CD4-positive, alpha-beta T cell treated with Interleukin-6 at 100 ng/mL for 8 hours (primary cell): ENCODE data around the gene RGS7.
"Not testable (repeated sequence)": the region's sequence is repeated elsewhere in the genome, so short reads cannot be mapped to it uniquely, and the experiment has no call there.

Source experiments
- DNase-seq: peaks from one replicate; pipeline ENCODE4 v3.0.0-alpha.2; 2020; ENCODE audit warnings: mixed read lengths, low spot score

The RGS7 gene

DNA sequence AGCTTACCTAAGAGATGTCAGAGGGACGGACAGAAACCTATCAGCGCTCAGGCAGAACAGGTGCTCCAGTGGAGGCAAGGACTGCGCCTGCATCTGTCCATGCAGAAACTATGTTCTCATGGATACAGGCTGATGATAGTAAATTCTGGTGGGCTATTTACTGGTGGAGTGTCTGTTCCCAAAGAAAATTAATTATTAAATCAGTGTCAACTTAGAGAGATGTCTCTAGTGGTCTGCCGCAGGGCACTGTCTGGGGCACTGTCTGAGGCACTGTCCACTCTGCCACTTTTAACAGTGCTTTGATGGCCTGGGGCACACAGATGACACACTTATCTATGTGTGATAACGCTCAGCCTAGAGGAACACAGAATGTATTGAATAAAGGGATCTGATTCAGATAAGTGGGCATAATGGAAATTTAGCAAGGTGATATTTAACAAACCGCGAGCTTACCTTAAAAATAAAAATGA, 148.1 kb downstream of the RGS7 start:
- no peak for DNase-seq

DNA sequence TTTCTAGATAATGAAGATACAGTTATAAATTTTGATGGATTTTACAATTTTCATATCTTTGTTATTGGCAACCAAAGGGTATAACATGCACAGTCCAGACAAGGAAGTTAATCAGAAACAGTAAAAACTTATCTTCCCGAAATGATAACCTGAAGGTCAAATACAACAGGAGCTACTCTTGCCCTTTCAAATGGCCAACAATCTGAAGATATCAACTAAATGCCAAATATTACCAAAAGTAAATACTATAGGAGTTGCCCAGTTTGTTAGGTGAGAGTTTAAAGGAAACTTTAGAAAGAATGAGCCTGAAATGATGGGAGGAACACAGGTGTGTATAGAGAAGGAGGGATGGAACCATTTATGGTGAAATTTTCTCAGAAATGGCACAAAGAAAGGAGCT, 153.2 kb downstream of the RGS7 start:
- no peak for DNase-seq

DNA sequence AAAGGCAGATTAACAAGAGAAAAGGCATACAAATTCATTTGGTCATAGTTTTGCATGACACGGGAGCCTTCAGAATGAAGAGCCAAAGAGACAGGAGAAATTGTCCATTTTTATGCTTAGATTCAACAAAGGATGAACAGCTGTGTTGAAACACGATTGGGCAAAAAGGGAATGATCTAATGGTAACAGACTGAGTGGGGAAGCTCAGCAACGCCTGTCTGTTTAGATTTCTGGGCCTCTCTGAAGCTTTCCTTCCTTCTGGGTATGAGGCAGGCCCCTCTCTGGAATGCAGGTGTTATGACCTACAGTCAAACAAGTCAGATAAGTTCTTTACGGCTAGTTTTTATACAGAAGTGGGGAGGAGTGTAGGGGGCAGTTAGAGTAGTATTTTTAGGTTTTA, 154.6 kb downstream of the RGS7 start:
- DNase-seq, result no peak

DNA sequence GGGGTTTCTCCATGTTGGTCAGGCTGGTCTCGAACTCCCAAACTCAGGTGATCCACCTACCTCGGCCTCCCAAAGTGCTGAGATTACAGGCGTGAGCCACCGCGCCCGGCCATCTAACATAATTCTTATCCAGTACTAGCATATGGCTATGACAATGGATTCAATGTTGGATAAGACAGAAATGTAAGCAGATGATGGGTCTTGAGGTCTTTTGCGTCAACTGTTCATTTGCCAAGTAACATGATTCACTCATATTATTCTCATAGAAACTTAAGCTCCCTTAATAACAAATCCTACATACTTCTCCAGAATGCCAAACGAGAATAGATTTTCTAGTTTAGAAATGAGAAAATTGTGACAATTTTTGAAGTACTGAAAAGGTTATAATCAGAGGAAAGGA, 170.3 kb downstream of the RGS7 start:
- no peak for DNase-seq

DNA sequence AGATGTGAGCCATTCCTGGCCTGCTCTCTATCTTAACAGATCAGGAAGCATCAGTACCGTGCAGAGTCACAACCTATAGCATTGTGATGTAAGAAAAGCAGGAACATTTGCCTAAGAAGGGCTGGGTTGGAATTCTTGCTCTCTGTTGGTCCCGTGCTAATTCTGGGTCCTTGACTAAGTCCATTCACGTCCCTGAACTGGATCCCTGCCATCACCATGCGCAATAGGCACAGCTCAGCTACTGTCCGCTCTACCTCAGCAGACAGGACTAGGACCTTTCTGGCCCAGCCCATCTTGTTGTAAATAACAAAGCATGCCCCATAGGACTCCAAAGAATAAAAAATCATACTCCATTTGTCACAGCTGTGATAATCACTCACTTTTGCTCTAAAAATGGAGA, 175.0 kb downstream of the RGS7 start:
- DNase-seq, result no peak

DNA sequence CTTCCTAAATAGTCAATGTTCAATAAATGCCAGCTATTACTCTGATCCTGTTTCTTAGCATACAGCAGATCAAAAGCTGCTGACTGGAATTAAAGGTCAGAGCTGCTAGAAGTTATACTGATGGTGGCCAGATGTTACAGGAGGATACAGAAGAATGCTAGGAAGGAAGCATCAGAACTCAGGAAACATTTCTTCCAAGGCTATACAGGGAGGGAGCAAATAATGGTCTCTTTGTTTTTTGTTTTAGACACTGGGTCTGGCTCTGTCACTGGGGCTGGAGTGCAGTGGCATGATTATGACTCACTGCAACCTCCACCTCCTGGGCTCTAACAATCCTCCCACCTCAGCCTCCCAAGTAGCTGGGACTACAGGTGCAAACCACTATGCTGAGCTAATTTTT, 175.5 kb downstream of the RGS7 start:
- DNase-seq, result no peak

DNA sequence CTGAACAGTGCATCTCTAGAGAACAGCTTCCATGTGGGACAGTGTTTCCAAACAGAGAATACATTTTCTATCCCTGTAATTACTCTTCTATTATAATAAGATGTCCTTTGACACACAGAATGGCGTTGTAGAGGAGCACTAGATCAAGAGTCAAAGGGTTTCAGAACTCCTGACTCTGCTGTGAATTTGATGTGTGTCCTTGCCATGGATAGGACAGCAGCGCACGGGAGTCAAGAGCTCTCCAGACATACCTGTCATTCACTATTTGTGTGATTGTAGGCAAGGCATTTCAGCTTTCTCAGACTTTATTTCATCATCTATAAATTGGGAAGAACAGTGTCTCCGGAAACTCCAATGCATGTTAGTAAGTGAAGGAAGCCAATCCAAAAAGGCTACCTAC, 176.4 kb downstream of the RGS7 start:
- DNase-seq, result no peak

DNA sequence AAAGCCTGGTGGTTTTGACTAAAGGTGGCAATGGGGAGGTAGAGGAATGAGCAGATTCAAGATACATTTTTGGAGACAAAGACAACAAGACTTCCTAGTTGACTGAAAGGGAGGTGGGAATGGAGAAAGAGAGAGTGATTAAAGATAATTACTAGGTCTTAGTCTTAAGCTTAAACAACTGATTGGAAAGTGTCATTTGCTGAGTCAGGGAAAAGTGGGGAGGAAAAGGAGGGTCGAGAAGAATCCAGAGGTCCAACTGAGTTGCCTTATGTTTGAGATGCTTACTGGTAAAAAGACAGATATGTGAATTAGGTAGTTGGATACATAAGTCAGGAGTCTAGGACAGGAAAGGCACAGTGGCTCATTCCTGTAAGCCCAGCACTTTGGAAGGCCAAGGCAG, 179.3 kb downstream of the RGS7 start:
- DNase-seq, result no peak

DNA sequence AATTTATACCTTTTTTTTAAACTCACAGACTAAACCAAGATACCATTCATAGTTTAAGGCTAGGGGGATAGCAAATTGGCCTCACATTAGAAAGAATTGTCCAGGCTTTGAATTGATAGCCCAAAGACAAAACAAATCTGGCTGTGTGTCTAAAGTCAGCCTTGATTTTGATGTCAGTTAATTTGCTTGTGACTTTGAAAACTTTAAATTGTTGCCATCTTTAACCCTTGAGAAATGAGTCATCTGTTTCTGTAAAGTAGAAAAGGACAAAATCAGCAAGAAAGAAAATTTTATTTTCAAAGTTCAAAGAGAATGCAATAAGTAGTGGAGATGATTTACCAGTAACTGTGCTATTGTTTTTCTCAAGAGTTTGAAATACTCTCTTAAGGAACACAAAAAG, 184.5 kb downstream of the RGS7 start:
- no peak for DNase-seq

DNA sequence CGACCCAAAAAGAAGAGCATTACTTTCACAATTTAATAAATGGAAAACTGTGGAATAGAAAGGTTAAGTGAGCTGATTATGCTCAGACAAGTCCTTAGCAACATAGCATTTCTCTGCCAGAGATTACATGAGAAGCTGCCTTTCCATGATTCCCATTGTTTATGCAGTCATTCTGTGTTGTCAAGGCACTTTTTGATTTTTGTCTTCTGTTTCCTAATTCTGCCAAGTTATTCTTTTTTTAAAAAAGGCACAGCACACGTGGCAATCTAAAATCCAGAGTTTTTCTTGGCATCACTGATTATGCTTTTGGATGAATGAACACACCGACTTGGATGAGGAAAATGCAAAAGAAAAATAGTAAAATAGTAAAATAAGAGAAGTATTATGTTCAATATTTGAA, 185.0 kb downstream of the RGS7 start:
- no peak for DNase-seq

DNA sequence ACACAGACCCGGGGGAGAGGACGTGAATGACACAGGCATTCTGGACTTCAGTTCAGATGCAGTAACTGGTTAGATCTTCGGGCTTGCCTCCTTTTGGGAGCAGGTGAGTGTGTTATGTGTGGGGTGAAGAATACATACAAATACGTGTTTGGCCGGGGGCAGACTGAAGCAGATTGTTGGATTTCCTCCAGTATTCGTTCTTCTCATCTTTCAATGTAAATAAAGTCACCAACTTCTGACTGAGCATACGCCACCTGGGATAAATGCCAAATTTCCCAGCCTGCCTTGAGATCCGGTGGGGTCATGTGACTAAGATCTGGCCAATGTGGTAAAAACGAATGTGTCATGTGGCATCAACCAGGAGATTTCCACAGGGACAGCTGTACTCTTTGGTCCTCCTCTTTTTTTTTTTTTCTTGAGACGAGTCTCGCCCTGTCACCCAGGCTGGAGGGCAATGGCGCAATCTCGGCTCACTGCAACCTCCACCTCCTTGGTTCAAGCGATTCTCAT, 189.8 kb downstream of the RGS7 start:
- no peak for DNase-seq

DNA sequence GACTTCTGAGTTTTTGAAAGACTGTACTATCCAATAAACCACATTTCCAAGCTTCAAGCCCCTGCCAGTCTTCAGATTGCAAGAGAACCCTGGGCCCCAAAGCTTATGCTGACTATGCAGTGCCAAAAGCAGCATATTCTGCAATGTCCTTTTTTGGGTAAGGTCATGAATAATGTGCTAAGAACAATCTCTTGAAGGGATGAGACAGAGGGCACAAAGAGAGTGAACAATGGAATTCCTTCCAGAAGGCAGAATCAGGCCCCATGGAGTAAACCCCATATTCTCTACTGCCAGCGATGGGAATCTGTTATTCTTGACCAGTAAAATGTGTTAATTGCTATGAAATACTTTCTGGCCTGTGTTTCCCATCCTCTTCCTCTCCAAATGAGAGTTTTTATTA, 190.4 kb downstream of the RGS7 start:
- DNase-seq, result no peak

DNA sequence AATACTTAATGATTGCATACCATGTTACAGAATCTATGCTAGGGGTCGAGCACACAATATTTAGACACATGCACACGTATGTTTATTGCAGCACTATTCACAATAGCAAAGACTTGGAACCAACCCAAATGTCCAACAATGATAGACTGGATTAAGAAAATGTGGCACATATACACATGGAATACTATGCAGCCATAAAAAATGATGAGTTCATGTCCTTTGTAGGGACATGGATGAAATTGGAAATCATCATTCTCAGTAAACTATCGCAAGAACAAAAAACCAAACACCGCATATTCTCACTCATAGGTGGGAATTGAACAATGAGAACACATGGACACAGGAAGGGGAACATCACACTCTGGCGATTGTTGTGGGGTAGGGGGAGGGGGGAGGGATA, 191.7 kb downstream of the RGS7 start:
- DNase-seq, result not testable (repeated sequence)

DNA sequence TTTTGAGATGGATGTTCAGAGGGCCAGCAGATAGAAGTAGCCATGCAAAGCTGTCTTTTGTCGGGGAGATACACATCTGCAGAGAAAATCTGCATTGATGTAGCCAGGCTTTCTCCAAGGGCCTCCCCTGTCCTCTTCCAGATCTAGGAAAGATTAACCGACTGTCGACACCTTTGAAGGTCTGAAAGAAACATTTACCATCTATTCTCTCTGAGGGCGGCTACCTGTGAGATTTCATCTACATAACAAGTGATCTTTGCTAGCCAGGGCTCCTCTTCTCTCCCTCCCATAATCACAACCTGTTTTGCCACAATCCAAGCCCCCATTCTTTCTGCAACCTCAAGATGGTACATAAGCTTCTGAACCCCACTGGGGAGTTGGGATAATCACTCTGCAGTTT, 193.6 kb downstream of the RGS7 start:
- no peak for DNase-seq

DNA sequence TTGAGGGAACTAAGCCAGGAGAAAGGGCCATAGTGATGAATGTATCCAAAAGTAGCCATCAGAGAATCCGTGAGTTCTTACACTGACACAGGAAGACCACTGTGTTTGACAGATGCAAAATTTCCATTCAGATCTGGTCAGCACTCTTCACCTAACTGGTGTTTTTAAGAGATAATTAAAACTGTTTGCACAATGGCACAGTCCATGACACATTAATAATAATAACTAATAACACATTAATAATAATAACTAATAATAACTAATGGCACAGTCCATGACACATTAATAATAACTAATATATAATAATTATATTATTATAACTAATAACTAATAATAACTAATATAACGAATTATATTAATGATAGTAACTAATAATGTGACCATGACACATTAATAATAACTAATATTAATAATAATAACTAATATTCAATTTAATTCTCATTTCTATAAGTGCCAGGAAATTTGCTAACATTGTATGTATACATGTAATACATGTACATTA, 195.8 kb downstream of the RGS7 start:
- DNase-seq, result no peak

DNA sequence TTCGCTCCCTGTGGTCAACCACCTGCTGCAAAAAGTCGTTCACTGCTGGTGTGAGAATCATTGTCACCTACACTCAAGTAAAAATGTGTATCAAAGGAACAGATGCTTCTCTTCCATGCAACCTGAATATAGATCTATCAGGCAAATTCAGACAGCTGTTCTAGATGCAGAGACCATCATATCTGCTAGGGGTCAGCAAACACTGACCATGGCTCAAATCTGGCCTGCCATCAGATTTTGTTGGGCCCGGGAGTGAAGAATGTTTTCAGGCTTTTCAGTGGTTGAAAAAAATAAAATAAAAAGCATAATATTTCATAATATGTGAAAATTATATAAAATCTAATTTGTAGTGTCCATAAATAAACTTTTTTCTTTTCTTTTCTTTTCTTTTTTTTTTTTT, 199.6 kb downstream of the RGS7 start:
- no peak for DNase-seq

DNA sequence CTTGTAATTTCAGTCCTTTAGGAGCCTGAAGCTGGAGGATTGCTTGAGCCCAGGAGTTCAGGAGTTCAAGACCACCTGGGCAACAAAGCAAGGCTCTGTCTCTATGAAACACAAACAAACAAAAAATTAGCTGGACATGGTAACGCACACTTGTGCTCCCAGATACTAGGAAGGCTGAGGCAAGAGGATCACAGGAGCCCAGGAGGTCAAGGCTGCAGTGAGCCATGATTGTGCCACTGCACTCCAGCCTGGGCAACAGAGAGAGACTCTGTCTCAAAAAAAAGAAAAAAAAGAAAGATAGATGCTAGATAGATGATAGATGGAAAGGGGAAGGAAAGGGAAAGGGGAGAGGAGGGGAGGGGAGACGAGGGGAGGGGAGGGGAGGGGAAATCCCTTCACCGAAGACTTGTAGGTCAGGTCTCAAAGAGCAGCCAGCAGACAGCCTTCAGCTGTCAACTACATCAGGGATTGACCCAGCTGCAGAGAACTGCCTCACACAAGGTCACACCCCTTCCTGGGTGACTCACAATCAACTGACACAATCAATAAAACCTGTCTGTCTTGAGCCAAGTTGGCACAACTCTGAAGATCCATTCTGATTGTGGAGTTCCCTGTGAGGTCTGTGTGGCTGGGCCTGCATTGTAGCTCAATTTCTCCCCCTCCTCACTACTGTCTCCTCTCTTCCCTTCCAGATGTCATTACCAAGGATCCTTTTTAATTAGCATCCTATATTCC, 200.6 kb downstream of the RGS7 start:
- DNase-seq, result no peak

DNA sequence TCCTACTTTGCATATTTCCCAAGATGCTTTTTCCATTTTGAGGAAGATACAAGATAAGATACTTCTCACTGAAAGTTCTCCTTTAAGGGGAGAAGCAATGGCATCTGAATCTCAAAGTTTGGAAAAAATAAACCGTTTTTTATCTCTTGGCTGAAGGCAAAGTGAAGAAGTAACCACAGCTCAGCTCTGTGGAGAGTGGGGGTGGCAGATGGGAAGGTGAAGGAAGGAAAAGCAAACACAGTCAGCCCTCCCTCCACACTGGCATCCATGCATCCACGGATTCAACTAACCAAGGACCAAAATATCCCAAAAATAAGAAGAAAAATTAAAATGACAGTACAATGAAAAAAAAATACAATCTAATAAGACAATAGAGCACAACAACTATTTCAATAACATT, 211.1 kb downstream of the RGS7 start:
- no peak for DNase-seq

DNA sequence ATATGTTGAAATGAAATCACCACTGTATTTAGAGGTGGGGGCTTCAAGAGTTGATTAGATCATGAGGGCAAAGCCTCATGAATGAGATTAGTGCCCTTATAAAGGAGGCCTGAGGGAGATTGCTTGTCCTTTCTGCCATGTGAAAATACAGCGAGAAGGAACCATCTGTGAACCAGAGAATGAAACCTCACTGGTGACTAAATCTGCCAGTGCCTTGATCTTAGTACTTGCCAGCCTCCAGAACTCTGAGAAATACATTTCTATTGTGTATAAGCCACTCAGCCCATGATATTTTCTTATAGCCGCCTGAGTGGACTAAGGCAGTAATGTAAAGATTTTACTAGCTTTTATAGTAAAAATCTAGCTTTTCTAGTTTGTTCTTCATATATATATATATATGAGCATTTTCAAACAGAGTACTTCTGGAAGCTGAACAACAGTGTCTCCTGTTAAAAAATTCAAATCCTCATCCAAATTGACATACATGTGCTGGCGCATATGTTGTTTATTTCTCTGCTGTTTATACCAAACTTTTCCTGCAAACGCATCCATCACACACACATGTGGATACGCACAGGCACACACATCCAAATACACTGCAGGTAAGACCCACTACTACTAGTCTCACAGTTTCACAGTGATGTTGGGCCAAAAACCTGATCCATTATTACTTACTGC, 213.1 kb downstream of the RGS7 start:
- no peak for DNase-seq

DNA sequence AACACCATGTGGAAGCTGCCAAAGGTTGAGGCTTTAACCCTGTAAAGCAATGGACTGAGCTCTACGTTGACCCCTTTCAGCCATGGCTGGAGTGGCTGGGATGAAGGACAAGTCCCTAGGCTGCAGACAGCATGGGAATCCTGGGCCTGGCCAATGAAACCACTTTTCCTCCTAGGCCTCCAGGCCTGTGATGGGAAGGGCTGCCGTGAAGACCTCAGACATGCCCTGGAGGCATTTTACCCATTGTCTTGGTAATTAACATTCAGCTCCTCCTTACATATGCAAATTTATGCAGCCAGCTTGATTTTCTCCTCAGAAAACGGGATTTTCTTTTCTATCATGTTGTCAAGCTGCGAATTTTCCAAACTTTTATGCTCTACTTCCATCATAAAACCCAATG, 214.5 kb downstream of the RGS7 start:
- DNase-seq, result no peak

DNA sequence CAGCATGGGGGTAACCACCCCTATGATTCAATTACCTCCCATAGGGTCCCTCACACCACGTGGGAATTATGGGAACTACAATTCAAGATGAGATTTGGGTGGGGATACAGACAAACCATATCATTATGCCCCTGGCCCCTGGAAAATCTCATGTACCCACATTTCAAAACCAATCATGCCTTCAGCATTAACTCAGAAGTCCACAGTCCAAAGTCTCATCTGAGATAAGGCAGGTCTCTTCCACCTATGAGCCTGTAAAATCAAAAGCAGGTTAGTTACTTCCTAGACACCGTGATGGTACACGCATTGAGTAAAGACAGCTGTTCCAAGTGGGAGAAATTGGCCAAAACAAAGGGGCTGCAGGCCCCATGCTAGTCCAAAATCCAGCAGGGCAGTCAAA, 215.4 kb downstream of the RGS7 start:
- DNase-seq, result not testable (repeated sequence)

DNA sequence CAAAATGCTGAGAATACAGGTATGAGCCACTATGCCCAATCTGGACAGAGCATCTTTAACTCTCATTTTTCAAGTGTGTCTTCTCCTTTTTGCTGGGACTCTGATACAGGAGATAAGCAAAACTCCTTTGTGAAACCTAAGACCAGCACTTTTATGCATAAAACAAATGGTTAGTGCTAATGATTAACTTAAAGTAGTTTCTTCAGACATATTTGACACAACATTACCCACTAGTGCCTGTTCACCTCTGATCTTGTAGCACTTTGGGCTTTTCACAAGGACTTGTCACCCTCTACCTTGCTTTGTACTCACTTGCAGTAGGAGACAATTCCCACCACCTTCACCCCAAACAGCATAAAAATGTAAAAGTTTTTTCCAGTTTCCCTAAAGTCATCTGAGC, 216.3 kb downstream of the RGS7 start:
- DNase-seq, result no peak

DNA sequence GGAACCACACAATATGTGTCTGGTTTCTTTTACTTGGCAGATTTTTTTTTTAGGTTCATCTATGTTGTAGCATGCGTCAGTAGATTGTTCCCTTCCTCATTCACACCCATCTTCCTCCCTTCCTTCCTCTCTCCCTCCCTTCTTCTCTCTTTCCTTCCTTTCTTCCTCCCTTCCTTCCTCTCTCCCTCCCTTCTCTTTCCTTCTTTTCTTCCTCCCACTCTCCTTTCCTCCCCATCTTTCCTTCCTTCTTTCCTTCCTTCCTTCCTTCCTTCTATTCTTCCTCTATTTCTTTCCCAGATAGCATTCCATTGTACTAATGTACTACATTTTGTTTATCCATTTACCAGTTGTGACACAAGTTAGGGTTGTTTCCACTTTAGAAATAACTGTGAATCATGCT, 218.0 kb downstream of the RGS7 start:
- DNase-seq, result no peak

DNA sequence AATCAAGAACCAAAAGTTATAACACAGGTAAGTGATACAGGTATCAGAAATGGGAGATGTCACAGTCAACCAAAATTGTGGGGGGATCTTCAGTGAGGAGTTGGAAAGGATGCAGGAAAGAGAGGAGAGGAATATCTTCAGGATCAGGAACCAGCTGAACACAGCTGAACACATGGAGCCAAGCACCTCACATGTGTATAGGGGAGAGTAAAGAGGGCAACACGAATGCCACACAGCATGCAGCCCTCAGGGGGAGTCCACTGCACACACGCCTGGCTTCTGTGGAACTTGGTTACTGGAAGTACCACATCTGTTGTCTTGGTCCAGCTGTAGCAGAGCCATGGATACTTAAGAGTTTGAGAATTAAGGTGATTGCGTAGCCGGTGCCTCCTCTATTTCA, 218.8 kb downstream of the RGS7 start:
- DNase-seq, result no peak
